K562 (cell line): ENCODE data around the gene ANTXRL. TPM values are rescaled to one million over a fixed set of nuclear protein-coding genes. Genes with fewer than 3 reads are reported as not detected.

ENCODE experiments used
- CCNT2 ChIP-seq: IDR thresholded peaks from 2 replicates; pipeline ENCODE4 v1.6.1; 2011; ENCODE audit warnings: borderline replicate concordance, low read depth, mild to moderate bottlenecking, moderate library complexity, mixed read lengths, low read length; ENCODE audit not compliant: insufficient read length; ENCODE audit errors: extremely low read depth
- KAT2B ChIP-seq: IDR thresholded peaks from one replicate; pipeline ENCODE4 v1.6.1; 2012; ENCODE audit warnings: low read depth, mild to moderate bottlenecking, control low read depth, inconsistent platforms, low read length, moderate library complexity
- KLF13 ChIP-seq: fragments of 450-650 bp; IDR thresholded peaks from 2 replicates; pipeline ENCODE4 v1.6.1; 2016; ENCODE audit warnings: missing genetic modification characterization, low read depth, mild to moderate bottlenecking, missing compliant biosample characterization, moderate library complexity, borderline replicate concordance
- MIER1 ChIP-seq: fragments of 450-650 bp; IDR thresholded peaks from 2 replicates; pipeline ENCODE4 v1.6.1; 2016; ENCODE audit warnings: antibody characterized with exemption, mild to moderate bottlenecking, low read depth
- MTF1 ChIP-seq: fragments of 250-450 bp; sonication (Bioruptor Pico); IDR thresholded peaks from 2 replicates; pipeline ENCODE4 v1.9.0; 2021; ENCODE audit warnings: moderate library complexity, mild to moderate bottlenecking, inconsistent platforms, borderline replicate concordance
- NEUROD1 ChIP-seq: fragments of 150-350 bp; IDR thresholded peaks from 2 replicates; pipeline ENCODE4 v1.6.1; 2014; ENCODE audit warnings: borderline replicate concordance, low read length, low read depth; ENCODE audit not compliant: partially characterized antibody
- NRF1 ChIP-seq, 2 experiments: fragments of 450-650 bp; IDR thresholded peaks in 1 of 2; conservative IDR thresholded peaks in 1 of 2; 2 replicates each; pipeline ENCODE4 v1.6.1; 2014; ENCODE audit warnings: mild to moderate bottlenecking in 2 of 2
- RAD21 ChIP-seq, 2 experiments: fragments of 250-450 bp in 1 of 2; fragments of 450-650 bp in 1 of 2; sonication (Bioruptor Pico) in 1 of 2; formaldehyde crosslinking in 1 of 2; IDR thresholded peaks in 1 of 2; conservative IDR thresholded peaks in 1 of 2; 2 replicates each; pipeline versions ENCODE4 v1.4.0 to v1.8.0; 2020 to 2022; ENCODE audit warnings: mild to moderate bottlenecking in 2 of 2, moderate library complexity in 1 of 2
- RBM14 ChIP-seq: fragments of 200-400 bp; formaldehyde crosslinking; IDR thresholded peaks from 2 replicates; pipeline ENCODE4 v1.6.1; 2018; ENCODE audit warnings: low read depth, mild to moderate bottlenecking, low read length, moderate library complexity, borderline replicate concordance; ENCODE audit not compliant: insufficient read depth
- RBM34 ChIP-seq: fragments of 200-400 bp; formaldehyde crosslinking; IDR thresholded peaks from 2 replicates; pipeline ENCODE4 v1.6.1; 2018; ENCODE audit warnings: low read length, borderline replicate concordance; ENCODE audit not compliant: insufficient read depth
- RBM39 ChIP-seq: fragments of 200-400 bp; formaldehyde crosslinking; optimal IDR thresholded peaks from 2 replicates; pipeline ENCODE3; 2018; ENCODE audit warnings: low read depth, low read length
- SRSF9 ChIP-seq: fragments of 200-400 bp; formaldehyde crosslinking; IDR thresholded peaks from 2 replicates; pipeline ENCODE4 v1.6.1; 2017; ENCODE audit warnings: low read depth, low read length, borderline replicate concordance
- TCF7 ChIP-seq: sonication (generic); IDR thresholded peaks from 2 replicates; pipeline ENCODE4 v1.6.1; 2016; ENCODE audit warnings: antibody characterized with exemption, borderline replicate concordance
- TRIM24 ChIP-seq, 2 experiments: fragments of 450-650 bp; IDR thresholded peaks; 2 replicates each; pipeline ENCODE4 v1.6.1; 2016
- ZNF445 ChIP-seq: fragments of 250-450 bp; sonication (Bioruptor Pico); IDR thresholded peaks from 2 replicates; pipeline ENCODE4 v1.4.0; 2020; ENCODE audit warnings: low read depth, mild to moderate bottlenecking, moderate library complexity
- ZNF77 ChIP-seq: fragments of 250-450 bp; sonication (Bioruptor Pico); IDR thresholded peaks from 2 replicates; pipeline ENCODE4 v1.5.0; 2020
- polyA plus RNA-seq, 8 experiments: library from polyadenylated mRNA; depleted of rRNA in 4 of 8; stranded (reverse) in 5 of 8; unstranded in 3 of 8; fragments of >200 nt; fragmentation: Nextera tagmentation in 2 of 8; fragmentation: Illumina TruSeq in 1 of 8; extraction: Ambion mirVana in 2 of 8; extraction: Trizol in 1 of 8; gene quantifications; 2 replicates each; pipeline versions ENCODE4 v1.2.1 to v1.2.3, GENCODE V29; 2011 to 2014; ENCODE audit warnings: inconsistent platforms in 1 of 8, missing spikeins in 1 of 8
- total RNA-seq, 7 experiments: library from RNA; depleted of rRNA in 6 of 7; stranded (reverse); fragments of >200 nt in 6 of 7; fragmentation: Illumina TruSeq in 2 of 7; extraction: Trizol in 2 of 7; gene quantifications; 2 replicates each; pipeline versions ENCODE4 v1.2.1 to v1.2.3, GENCODE V29; 2011 to 2021; ENCODE audit warnings: low replicate concordance in 1 of 7
- TF ChIP-seq, protein P1 (sequence below): fragments of 450-650 bp; IDR thresholded peaks from 2 replicates; pipeline ENCODE4 v1.6.1; 2016; ENCODE audit warnings: low read depth
- TF ChIP-seq, protein P2 (sequence below): sonication (generic); formaldehyde crosslinking; IDR thresholded peaks from 2 replicates; pipeline ENCODE4 v1.9.0; 2022; ENCODE audit warnings: mild to moderate bottlenecking, missing genetic modification reagents

The ANTXRL gene
- total and polyA plus RNA-seq, 9 of the 15 experiments (the other 6 are each of a cell fraction or from before 2014, with no cell fraction given), result not detected

DNA sequence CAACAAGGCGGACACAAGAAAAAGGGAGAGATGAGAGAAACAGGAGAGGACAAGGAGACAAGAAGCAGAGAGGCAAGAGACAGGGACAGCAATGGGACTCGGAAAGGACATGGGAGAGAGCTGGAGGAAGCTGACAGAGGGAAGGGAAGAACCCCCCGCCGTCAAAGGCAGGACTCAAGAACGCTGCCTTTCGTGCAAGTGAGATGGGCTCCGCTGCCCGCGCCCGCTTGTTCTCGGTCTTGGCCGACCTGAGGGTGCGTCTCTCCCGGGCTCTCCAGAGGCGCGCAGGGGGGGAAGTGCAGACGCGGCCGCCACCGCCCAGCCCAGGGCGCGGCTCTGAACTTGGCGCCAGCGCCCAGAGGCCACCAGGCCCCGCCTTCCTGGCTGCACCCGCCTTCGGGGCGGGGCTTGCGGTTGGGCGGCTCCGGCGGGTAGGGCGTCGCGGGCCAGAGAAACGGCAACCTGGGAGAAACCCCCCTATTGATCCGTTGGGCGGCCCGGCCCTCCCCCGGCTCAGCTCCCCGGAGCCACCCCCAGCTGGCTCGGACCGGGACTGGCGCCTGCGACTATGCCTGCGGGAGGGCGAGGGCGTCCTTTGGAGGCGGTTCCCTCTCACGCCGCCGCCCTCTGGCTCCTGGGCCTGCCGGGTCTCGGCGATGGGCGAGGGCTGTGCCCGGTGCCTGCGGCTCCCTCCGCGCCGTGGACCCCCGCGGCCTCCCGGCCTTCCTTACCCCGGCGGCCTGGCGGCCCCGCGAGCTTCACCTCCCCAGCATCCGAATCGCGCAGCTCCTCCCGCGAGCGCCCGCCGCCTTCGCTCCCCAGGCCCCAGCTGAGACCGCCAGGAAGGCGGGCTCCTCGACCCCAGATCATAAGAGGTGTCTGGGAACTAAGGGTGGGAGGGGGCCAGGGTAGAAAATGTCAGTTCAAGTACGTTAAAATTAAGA lies 2.2 kb upstream of the ANTXRL start (continued):
- TF ChIP-seq, protein P1, sequence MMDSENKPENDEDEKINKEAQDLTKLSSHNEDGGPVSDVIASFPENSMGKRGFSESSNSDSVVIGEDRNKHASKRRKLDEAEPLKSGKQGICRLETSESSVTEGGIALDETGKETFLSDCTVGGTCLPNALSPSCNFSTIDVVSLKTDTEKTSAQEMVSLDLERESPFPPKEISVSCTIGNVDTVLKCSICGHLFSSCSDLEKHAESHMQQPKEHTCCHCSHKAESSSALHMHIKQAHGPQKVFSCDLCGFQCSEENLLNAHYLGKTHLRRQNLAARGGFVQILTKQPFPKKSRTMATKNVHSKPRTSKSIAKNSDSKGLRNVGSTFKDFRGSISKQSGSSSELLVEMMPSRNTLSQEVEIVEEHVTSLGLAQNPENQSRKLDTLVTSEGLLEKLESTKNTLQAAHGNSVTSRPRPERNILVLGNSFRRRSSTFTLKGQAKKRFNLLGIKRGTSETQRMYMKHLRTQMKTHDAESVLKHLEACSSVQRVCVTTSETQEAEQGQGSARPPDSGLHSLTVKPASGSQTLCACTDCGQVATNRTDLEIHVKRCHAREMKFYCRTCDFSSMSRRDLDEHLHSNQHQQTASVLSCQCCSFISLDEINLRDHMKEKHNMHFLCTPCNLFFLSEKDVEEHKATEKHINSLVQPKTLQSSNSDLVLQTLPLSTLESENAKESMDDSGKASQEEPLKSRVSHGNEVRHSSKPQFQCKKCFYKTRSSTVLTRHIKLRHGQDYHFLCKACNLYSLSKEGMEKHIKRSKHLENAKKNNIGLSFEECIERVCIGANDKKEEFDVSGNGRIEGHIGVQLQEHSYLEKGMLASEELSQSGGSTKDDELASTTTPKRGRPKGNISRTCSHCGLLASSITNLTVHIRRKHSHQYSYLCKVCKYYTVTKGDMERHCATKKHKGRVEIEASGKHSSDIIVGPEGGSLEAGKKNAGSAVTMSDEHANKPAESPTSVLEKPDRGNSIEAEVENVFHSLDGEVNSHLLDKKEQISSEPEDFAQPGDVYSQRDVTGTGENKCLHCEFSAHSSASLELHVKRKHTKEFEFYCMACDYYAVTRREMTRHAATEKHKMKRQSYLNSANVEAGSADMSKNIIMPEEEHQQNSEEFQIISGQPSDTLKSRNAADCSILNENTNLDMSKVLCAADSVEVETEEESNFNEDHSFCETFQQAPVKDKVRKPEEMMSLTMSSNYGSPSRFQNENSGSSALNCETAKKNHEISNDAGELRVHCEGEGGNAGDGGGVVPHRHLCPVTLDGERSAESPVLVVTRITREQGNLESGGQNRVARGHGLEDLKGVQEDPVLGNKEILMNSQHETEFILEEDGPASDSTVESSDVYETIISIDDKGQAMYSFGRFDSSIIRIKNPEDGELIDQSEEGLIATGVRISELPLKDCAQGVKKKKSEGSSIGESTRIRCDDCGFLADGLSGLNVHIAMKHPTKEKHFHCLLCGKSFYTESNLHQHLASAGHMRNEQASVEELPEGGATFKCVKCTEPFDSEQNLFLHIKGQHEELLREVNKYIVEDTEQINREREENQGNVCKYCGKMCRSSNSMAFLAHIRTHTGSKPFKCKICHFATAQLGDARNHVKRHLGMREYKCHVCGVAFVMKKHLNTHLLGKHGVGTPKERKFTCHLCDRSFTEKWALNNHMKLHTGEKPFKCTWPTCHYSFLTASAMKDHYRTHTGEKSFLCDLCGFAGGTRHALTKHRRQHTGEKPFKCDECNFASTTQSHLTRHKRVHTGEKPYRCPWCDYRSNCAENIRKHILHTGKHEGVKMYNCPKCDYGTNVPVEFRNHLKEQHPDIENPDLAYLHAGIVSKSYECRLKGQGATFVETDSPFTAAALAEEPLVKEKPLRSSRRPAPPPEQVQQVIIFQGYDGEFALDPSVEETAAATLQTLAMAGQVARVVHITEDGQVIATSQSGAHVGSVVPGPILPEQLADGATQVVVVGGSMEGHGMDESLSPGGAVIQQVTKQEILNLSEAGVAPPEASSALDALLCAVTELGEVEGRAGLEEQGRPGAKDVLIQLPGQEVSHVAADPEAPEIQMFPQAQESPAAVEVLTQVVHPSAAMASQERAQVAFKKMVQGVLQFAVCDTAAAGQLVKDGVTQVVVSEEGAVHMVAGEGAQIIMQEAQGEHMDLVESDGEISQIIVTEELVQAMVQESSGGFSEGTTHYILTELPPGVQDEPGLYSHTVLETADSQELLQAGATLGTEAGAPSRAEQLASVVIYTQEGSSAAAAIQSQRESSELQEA, result peak; percentile 44; the same call in 1 of the 2 replicates
- no peak for TF ChIP-seq ZNF77 (CRISPR knock-in tag)
- TF ChIP-seq MIER1, result no peak
- 0 out of 2 replicates have a peak, but pooled peaks have one; percentile 41 for TF ChIP-seq RBM34
- TF ChIP-seq MTF1 (CRISPR knock-in tag), result no peak
- no peak for TF ChIP-seq NEUROD1
- peak; percentile 88 for TF ChIP-seq CCNT2
- TF ChIP-seq NRF1 (conservative IDR thresholded peaks at IDR 0.05 in 1 of 2, IDR thresholded peaks at IDR 0.05 in 1 of 2), result peak; percentile 82 to 86
- no peak for TF ChIP-seq SRSF9
- TF ChIP-seq TCF7, result no peak
- TF ChIP-seq KAT2B, result no peak
- TF ChIP-seq, protein P2, sequence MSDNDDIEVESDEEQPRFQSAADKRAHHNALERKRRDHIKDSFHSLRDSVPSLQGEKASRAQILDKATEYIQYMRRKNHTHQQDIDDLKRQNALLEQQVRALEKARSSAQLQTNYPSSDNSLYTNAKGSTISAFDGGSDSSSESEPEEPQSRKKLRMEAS (CRISPR knock-in tag), result peak; percentile 47
- TF ChIP-seq KLF13 (tag), result peak; percentile 75; the same call in 1 of the 2 replicates
- TF ChIP-seq ZNF445 (CRISPR knock-in tag), result no peak
- TF ChIP-seq RBM14, result no peak
- no peak for TF ChIP-seq RBM39
- TF ChIP-seq TRIM24 (IDR thresholded peaks at IDR 0.05), result peak; percentile 41 to 86; a peak in 3 of 4 replicates
- peak in 1 of 2 experiments; percentile 10; a peak in 1 of 4 replicates for TF ChIP-seq RAD21 (CRISPR knock-in tag; conservative IDR thresholded peaks at IDR 0.05 in 1 of 2, IDR thresholded peaks at IDR 0.05 in 1 of 2)
